ENCODE results near the gene DRGX. TPM values are rescaled to one million over a fixed set of nuclear protein-coding genes. Genes with fewer than 3 reads are reported as not detected.

The DRGX gene
- total and polyA plus RNA-seq, 2 experiments from 2014 or later: not detected

DNA sequence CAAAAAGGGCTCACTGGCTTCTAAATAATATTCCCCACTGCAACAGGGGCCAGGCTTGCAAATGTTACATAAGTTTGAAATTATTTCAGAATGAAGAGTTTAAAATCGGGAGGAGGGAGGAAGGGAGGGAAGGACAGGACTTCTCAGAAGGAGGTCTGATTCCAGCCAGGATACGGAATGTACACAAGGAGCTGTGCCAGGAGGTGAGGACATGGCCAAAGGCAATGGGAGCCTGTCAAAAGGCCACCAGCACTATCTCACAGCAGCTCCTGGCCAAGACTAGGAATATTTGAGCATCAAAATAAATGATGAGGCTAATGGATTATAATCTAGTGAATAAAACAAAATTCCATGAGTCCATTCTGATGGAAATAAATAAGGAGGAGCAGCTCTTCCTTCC lies 18.6 kb upstream of the DRGX start:
- TF ChIP-seq, protein P1, sequence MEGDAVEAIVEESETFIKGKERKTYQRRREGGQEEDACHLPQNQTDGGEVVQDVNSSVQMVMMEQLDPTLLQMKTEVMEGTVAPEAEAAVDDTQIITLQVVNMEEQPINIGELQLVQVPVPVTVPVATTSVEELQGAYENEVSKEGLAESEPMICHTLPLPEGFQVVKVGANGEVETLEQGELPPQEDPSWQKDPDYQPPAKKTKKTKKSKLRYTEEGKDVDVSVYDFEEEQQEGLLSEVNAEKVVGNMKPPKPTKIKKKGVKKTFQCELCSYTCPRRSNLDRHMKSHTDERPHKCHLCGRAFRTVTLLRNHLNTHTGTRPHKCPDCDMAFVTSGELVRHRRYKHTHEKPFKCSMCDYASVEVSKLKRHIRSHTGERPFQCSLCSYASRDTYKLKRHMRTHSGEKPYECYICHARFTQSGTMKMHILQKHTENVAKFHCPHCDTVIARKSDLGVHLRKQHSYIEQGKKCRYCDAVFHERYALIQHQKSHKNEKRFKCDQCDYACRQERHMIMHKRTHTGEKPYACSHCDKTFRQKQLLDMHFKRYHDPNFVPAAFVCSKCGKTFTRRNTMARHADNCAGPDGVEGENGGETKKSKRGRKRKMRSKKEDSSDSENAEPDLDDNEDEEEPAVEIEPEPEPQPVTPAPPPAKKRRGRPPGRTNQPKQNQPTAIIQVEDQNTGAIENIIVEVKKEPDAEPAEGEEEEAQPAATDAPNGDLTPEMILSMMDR (IDR thresholded peaks at IDR 0.05; ENCODE audit: low read depth, low read length): no peak
- no peak overlapping the region for H3K4me3 ChIP-seq
- no peaks in the 10 kb centered on the region for H3K4me1 ChIP-seq (ENCODE audit: low read depth)
- no peak for DNase-seq (ENCODE audit: low read depth in 1 of 2, low spot score in 1 of 2)
- peaks cover 35% of the 10 kb centered on the region for H3K27me3 ChIP-seq
- no peak overlapping the region for H3K27ac ChIP-seq
- no peaks in the 10 kb centered on the region for H3K9me3 ChIP-seq (ENCODE audit: low read depth)
- H3K36me3 ChIP-seq: no peaks in the 10 kb centered on the region

DNA sequence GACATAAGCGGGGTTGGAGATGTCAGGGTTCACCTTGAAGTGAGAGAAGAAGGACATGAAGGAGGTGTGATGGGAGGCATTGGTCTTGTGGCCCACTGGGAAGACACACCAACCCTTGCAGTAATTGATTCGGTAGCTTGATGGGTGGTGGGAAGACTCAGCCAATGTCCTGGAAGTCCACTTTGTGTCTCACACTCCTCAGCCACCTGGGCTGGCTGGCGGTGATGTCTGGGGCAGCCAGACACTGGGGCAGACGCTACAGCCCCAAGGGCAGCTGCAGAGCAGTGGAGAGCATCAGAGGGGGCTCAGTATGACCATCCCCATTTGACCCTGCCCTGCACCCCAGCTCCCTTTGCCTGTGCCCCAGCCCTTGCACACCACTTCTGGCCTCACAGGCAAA lies 16.7 kb upstream of the DRGX start:
- TF ChIP-seq, protein P1 (IDR thresholded peaks at IDR 0.05; ENCODE audit: low read depth, low read length): no peak
- no peak overlapping the region for H3K4me3 ChIP-seq

DNA sequence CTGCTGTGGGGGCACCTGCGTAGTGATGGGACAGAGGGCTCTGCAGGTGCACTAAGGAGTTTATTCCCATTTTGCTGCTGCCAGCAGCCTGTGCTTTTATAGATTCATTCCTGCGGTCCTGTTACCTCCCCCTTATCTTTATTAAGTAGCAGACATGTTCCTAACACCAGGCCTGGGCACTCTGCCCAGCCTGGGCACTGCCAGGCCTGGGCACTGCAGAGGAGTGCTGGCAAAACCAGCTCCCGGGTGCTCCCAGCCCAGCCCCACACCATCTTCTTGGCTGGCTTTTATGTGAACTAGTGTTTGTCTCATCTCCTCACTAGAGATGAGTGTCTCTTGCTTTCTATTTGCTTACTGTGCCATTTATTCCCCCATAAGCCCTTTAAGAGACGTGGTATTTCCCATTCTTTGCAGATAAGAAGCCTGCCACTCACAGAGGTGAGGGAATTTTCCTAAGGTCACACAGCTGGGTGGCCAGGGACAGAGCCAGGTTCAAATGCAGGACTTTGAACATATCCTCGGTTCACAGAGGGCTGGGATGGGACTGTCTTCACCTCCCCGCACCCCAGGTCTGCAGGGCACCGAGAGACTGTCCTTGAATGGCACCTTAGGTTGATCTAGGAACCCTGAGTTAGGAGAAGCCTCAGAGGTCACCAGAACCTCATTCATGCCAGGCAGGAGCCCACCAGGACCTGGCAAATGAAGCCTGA lies 14.6 kb upstream of the DRGX start:
- no peaks in the 10 kb centered on the region for H3K4me1 ChIP-seq (ENCODE audit: low read depth)
- H3K36me3 ChIP-seq: no peaks in the 10 kb centered on the region
- H3K4me3 ChIP-seq: no peak overlapping the region
- H3K27me3 ChIP-seq: peaks cover 43% of the 10 kb centered on the region
- no peak overlapping the region for H3K27ac ChIP-seq
- no peaks in the 10 kb centered on the region for H3K9me3 ChIP-seq (ENCODE audit: low read depth)
- TF ChIP-seq, protein P1 (IDR thresholded peaks at IDR 0.05; ENCODE audit: low read depth, low read length): no peak
- DNase-seq (ENCODE audit: low read depth in 1 of 2, low spot score in 1 of 2): no peak

More for the DNA sequence above, 16.7 kb upstream of the DRGX start:
- no peak overlapping the region for H3K27ac ChIP-seq
- DNase-seq (ENCODE audit: low read depth in 1 of 2, low spot score in 1 of 2): no peak
- H3K27me3 ChIP-seq: peaks cover 38% of the 10 kb centered on the region
- H3K9me3 ChIP-seq (ENCODE audit: low read depth): no peaks in the 10 kb centered on the region
- no peaks in the 10 kb centered on the region for H3K36me3 ChIP-seq
- no peaks in the 10 kb centered on the region for H3K4me1 ChIP-seq (ENCODE audit: low read depth)

DNA sequence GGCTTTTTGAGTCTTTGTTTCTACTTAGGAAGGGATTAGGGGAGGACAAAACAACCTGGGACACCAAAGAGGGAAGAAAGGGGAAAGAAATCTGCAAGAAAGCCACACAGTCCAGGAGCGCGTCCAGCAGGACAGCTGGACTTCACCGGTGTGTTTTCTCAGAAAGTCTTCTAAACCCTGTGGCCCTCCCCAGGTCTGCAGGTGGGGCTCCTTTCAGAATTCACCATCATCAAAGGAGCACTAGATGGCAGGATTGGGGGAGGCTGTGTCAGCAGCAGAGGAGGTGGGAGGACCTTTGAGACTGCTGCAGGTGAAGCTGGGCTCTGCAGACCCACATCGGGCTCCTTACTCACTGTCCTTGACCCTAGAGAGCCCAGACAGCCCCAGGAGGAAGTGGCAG lies 13.9 kb upstream of the DRGX start:
- H3K9me3 ChIP-seq (ENCODE audit: low read depth): no peaks in the 10 kb centered on the region
- H3K4me3 ChIP-seq: no peak overlapping the region
- no peak overlapping the region for H3K27ac ChIP-seq
- H3K36me3 ChIP-seq: no peaks in the 10 kb centered on the region
- H3K27me3 ChIP-seq: peaks cover 50% of the 10 kb centered on the region
- TF ChIP-seq, protein P1 (IDR thresholded peaks at IDR 0.05; ENCODE audit: low read depth, low read length): no peak
- H3K4me1 ChIP-seq (ENCODE audit: low read depth): no peaks in the 10 kb centered on the region
- DNase-seq (ENCODE audit: low read depth in 1 of 2, low spot score in 1 of 2): no peak

DNA sequence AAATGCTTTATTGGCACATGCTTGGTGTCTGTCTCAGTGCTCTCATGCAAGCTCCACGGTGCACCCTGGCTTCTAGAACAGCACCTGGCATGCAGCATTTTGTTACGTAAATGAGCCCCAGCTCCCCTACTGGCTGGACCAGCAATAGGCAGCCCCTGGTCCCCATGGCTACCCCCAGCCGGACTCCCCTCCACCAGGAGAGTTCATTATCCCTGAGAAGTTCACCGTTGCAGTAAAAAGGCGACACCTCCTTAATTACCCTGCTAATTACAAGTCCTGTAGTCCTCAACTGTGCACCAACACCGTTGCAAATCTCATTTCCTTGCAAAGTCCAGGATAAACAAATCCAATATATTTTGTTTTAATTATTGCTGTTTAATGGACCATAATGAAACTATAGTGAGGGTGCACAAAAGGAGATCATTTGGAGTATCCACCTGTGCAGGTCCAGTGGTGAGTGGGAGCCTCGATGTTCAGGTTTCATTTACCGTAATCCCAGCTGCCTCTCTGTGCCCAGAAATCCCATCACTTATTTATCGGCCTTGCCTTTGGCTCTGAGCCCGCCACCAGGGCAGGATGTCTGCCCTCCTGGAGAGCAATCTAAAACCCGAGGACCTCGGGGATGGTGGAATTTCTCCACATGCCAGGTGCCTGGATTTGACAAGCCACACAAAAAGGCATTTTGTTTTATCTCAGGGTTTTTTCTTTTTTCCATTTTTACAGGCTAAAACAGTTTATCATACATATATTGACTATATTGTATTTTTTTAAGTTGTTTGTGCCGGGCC lies 12.8 kb upstream of the DRGX start:
- peak; percentile 11 to 12 for DNase-seq (ENCODE audit: low read depth in 1 of 2, low spot score in 1 of 2)
- Histone ChIP-seq H3K9me3 (ENCODE audit: low read depth) (no peaks in the 10 kb centered on the region), H3K4me1 (ENCODE audit: low read depth) (no peaks in the 10 kb centered on the region), H3K27me3 (peaks cover 61% of the 10 kb centered on the region), H3K36me3 (no peaks in the 10 kb centered on the region), H3K4me3 (no peak overlapping the region), H3K27ac (no peak overlapping the region)
- TF ChIP-seq, protein P1 (IDR thresholded peaks at IDR 0.05; ENCODE audit: low read depth, low read length): peak; percentile 30

Data from cardiac muscle cell (in vitro differentiated cells and primary cell).